GM18951 (cell line): ENCODE measurements around the gene PA2G4.

ENCODE experiments used
- POLR2A ChIP-seq: IDR thresholded peaks from 4 replicates; pipeline ENCODE4 v1.6.1; 2011; ENCODE audit warnings: mild to moderate bottlenecking; ENCODE audit not compliant: insufficient read length, insufficient read depth; ENCODE audit errors: extremely low read depth
- in situ Hi-C: fragments of 300-500 bp; cut with MboI; formaldehyde crosslinking; loops from one replicate; pipeline ENCODE4 v1.12.0; 2022; ENCODE audit warnings: low sequenced_read_pairs, mixed read lengths, inconsistent platforms; ENCODE audit not compliant: unreplicated experiment

PA2G4 gene

GRCh38 chr12:56161690-56162351 is 57.5 kb downstream of the PA2G4 start:
- TF ChIP-seq POLR2A = peak; percentile 10
- in situ Hi-C loops = no loop called here

- in situ Hi-C loops = no loop called here
- TF ChIP-seq POLR2A = no peak
Observed at GRCh38 chr12:56162468-56163290, 58.3 kb downstream of the PA2G4 start.
